WTC11 (cell line): ENCODE measurements around the gene RYR2. TPM values are rescaled to one million over a fixed set of nuclear protein-coding genes. Genes with fewer than 3 reads are reported as not detected.
A peak's percentile ranks its signal among the peaks of the same experiment; 100 is the strongest.

Experiments
- ATAC-seq: fragments of 200-7000 bp; cut with Tn5 transposase; 2 replicates; pipeline ENCODE4 v1.10.0; 2021; ENCODE audit warnings: mild to moderate bottlenecking, moderate library complexity
- CTCF ChIA-PET: fragments of 300-600 bp; sonication (Branson Sonifier 250); formaldehyde crosslinking; loops from one replicate; lab custom pipeline; 2021; ENCODE audit warnings: antibody characterized with exemption; lab: Charles Lee
- POLR2A ChIA-PET: fragments of 350-600 bp; sonication (Branson Sonifier 250); formaldehyde crosslinking; loops from one replicate; lab custom pipeline; 2021; ENCODE audit warnings: antibody characterized with exemption; lab: Charles Lee
- DNase-seq: peaks from one replicate; pipeline ENCODE4 v3.0.0; 2021; ENCODE audit warnings: low spot score
- H3K27ac Mint-ChIP-seq: 2 replicates; pipeline ENCODE4 v1.8.0; 2021; ENCODE audit warnings: mixed read lengths
- H3K27me3 Mint-ChIP-seq: 2 replicates; pipeline ENCODE4 v1.8.0; 2021; ENCODE audit warnings: low read depth, mild to moderate bottlenecking, moderate library complexity, mixed read lengths
- H3K36me3 Mint-ChIP-seq: 2 replicates; pipeline ENCODE4 v1.8.0; 2021; ENCODE audit warnings: mixed read lengths
- H3K4me1 Mint-ChIP-seq: 2 replicates; pipeline ENCODE4 v1.8.0; 2022; ENCODE audit warnings: mixed read lengths
- H3K4me3 Mint-ChIP-seq: 2 replicates; pipeline ENCODE4 v1.8.0; 2021; ENCODE audit warnings: mild to moderate bottlenecking, moderate library complexity, mixed read lengths
- H3K9me3 Mint-ChIP-seq: 2 replicates; pipeline ENCODE4 v1.8.0; 2021; ENCODE audit warnings: mixed read lengths
- FOXJ3 ChIP-seq: sonication (generic); formaldehyde crosslinking; IDR thresholded peaks from 2 replicates; pipeline ENCODE4 v1.9.0; 2021; ENCODE audit warnings: missing genetic modification reagents, mild to moderate bottlenecking, borderline replicate concordance
- FOXP1 ChIP-seq: sonication (generic); formaldehyde crosslinking; IDR thresholded peaks from 2 replicates; pipeline ENCODE4 v1.8.0; 2022; ENCODE audit warnings: missing genetic modification reagents, mild to moderate bottlenecking, moderate library complexity, borderline replicate concordance
- HMGA2 ChIP-seq: fragments of 250-450 bp; sonication (Bioruptor Pico); IDR thresholded peaks from 2 replicates; pipeline ENCODE4 v1.4.0; 2021; ENCODE audit warnings: mild to moderate bottlenecking, moderate library complexity
- MYBL2 ChIP-seq: sonication (generic); formaldehyde crosslinking; IDR thresholded peaks from 2 replicates; pipeline ENCODE4 v1.8.1; 2023; ENCODE audit warnings: mild to moderate bottlenecking, moderate library complexity, missing genetic modification reagents
- TP53 ChIP-seq: sonication (generic); formaldehyde crosslinking; IDR thresholded peaks from 2 replicates; pipeline ENCODE4 v1.8.1; 2023; ENCODE audit warnings: mild to moderate bottlenecking, missing genetic modification reagents
- total RNA-seq: library from RNA; stranded (reverse); gene quantifications from 3 replicates; pipeline ENCODE4 v1.2.3, GENCODE V29; 2021
- TF ChIP-seq, protein P1 (sequence below): sonication (generic); formaldehyde crosslinking; IDR thresholded peaks from 2 replicates; pipeline ENCODE4 v1.8.1; 2023; ENCODE audit warnings: mild to moderate bottlenecking, missing genetic modification reagents
- TF ChIP-seq, protein P2 (sequence below): sonication (generic); formaldehyde crosslinking; IDR thresholded peaks from 2 replicates; pipeline ENCODE4 v1.8.1; 2022; ENCODE audit warnings: low read depth, mild to moderate bottlenecking, moderate library complexity, missing genetic modification reagents, borderline replicate concordance
- TF ChIP-seq, protein P3 (sequence below): sonication (generic); formaldehyde crosslinking; IDR thresholded peaks from 2 replicates; pipeline ENCODE4 v1.8.1; 2023; ENCODE audit warnings: mild to moderate bottlenecking, moderate library complexity, missing genetic modification reagents
- TF ChIP-seq, protein P4 (sequence below): sonication (generic); formaldehyde crosslinking; IDR thresholded peaks from 2 replicates; pipeline ENCODE4 v1.8.1; 2023; ENCODE audit warnings: mild to moderate bottlenecking, missing genetic modification reagents, borderline replicate concordance

Gene RYR2
- total RNA-seq, 1 experiment from 2014 or later = 7.9 TPM

DNA sequence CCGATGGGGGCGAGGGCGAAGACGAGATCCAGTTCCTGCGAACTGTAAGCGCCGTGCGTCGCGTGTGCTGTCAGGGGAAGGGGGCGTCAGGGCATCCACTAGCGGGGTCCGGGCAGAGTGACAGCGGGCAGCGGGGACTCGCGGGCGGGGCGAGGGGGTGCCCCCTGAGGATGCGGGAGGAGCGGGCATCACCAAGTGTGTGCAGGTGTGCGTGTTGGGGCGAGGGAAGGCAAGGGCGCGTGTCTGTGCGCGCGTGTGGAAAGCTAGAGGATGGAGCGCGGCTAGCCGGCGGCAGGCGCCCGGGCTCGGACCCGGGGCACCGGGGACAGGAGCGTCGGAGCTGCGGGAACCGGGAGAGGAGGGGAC lies 525 bp downstream of the RYR2 start:
- CTCF ChIA-PET = interaction anchor here (0.6 to 1.9 kb wide), 20 partner anchors 10 to 520 kb away, joined by 3 to 16 read pairs (median 4); no protein-coding TSS in a partner anchor
- Mint-ChIP-seq H3K36me3 (no peaks in the 10 kb centered on the region), H3K9me3 (no peaks in the 10 kb centered on the region), H3K27me3 (peaks cover 36% of the 10 kb centered on the region), H3K4me1 (peaks cover 19% of the 10 kb centered on the region), H3K4me3 (peak overlapping the region; percentile 76), H3K27ac (no peak overlapping the region)
- POLR2A ChIA-PET = interaction anchor here (0.6 to 1.4 kb wide), 3 partner anchors 10 to 112 kb away, joined by 3 to 4 read pairs (median 3); no protein-coding TSS in a partner anchor
- ATAC-seq (peak; percentile 5), DNase-seq (peak; percentile 35)
- TF ChIP-seq, protein P1, sequence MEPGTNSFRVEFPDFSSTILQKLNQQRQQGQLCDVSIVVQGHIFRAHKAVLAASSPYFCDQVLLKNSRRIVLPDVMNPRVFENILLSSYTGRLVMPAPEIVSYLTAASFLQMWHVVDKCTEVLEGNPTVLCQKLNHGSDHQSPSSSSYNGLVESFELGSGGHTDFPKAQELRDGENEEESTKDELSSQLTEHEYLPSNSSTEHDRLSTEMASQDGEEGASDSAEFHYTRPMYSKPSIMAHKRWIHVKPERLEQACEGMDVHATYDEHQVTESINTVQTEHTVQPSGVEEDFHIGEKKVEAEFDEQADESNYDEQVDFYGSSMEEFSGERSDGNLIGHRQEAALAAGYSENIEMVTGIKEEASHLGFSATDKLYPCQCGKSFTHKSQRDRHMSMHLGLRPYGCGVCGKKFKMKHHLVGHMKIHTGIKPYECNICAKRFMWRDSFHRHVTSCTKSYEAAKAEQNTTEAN (CRISPR knock-in tag) = no peak
- TF ChIP-seq TP53 = no peak
- TF ChIP-seq, protein P2, sequence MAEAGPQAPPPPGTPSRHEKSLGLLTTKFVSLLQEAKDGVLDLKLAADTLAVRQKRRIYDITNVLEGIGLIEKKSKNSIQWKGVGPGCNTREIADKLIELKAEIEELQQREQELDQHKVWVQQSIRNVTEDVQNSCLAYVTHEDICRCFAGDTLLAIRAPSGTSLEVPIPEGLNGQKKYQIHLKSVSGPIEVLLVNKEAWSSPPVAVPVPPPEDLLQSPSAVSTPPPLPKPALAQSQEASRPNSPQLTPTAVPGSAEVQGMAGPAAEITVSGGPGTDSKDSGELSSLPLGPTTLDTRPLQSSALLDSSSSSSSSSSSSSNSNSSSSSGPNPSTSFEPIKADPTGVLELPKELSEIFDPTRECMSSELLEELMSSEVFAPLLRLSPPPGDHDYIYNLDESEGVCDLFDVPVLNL (CRISPR knock-in tag) = no peak
- TF ChIP-seq, protein P3, sequence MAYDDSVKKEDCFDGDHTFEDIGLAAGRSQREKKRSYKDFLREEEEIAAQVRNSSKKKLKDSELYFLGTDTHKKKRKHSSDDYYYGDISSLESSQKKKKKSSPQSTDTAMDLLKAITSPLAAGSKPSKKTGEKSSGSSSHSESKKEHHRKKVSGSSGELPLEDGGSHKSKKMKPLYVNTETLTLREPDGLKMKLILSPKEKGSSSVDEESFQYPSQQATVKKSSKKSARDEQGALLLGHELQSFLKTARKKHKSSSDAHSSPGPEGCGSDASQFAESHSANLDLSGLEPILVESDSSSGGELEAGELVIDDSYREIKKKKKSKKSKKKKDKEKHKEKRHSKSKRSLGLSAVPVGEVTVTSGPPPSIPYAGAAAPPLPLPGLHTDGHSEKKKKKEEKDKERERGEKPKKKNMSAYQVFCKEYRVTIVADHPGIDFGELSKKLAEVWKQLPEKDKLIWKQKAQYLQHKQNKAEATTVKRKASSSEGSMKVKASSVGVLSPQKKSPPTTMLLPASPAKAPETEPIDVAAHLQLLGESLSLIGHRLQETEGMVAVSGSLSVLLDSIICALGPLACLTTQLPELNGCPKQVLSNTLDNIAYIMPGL = peak; percentile 36; the same call in 1 of the 2 replicates
- TF ChIP-seq, protein P4, sequence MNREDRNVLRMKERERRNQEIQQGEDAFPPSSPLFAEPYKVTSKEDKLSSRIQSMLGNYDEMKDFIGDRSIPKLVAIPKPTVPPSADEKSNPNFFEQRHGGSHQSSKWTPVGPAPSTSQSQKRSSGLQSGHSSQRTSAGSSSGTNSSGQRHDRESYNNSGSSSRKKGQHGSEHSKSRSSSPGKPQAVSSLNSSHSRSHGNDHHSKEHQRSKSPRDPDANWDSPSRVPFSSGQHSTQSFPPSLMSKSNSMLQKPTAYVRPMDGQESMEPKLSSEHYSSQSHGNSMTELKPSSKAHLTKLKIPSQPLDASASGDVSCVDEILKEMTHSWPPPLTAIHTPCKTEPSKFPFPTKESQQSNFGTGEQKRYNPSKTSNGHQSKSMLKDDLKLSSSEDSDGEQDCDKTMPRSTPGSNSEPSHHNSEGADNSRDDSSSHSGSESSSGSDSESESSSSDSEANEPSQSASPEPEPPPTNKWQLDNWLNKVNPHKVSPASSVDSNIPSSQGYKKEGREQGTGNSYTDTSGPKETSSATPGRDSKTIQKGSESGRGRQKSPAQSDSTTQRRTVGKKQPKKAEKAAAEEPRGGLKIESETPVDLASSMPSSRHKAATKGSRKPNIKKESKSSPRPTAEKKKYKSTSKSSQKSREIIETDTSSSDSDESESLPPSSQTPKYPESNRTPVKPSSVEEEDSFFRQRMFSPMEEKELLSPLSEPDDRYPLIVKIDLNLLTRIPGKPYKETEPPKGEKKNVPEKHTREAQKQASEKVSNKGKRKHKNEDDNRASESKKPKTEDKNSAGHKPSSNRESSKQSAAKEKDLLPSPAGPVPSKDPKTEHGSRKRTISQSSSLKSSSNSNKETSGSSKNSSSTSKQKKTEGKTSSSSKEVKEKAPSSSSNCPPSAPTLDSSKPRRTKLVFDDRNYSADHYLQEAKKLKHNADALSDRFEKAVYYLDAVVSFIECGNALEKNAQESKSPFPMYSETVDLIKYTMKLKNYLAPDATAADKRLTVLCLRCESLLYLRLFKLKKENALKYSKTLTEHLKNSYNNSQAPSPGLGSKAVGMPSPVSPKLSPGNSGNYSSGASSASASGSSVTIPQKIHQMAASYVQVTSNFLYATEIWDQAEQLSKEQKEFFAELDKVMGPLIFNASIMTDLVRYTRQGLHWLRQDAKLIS (CRISPR knock-in tag) = no peak
- 0 out of 2 replicates have a peak, but pooled peaks have one; percentile 45 for TF ChIP-seq MYBL2
- no peak for TF ChIP-seq FOXJ3 (CRISPR knock-in tag)

DNA sequence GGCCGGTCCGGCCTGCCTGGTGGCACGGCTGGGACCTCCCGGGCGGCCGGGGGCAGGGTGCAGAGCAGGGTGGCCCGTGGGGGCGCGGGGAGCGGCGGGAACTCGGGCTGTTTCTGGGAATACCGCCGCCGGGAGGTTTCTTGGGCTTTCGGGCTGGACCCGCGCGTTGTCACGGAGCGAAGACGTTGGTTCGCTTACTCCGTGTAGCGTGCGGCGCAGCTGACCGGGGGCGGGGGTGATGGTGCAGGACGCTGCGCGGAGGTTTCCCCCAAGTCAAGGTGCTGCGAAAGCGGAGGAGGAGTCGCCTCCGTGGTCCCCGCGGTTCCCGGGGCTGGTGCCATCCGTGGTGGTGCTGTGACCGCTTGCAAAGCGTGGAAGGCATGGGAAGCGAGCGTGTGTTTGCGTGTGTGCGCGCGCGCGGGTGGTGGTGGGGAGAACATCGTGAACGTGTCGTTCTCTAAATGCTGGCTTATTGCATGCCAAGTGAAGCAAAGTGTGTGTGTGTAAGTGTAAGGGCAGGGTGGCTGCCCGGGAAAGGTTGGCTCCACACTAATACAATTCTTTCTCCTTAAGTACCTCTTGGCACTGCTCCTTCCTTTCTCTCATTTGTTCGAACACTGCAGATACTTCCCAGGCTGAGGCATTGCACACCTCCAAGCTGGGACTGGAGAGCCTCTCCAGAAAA lies 1.1 kb downstream of the RYR2 start:
- Mint-ChIP-seq H3K36me3 (no peaks in the 10 kb centered on the region), H3K9me3 (no peaks in the 10 kb centered on the region), H3K4me1 (peaks cover 19% of the 10 kb centered on the region), H3K4me3 (peak overlapping the region; percentile 76), H3K27ac (no peak overlapping the region), H3K27me3 (peaks cover 36% of the 10 kb centered on the region)
- POLR2A ChIA-PET = interaction anchor here (0.6 to 1.4 kb wide), 3 partner anchors 10 to 112 kb away, joined by 3 to 4 read pairs (median 3); no protein-coding TSS in a partner anchor
- ATAC-seq (peak; percentile 5), DNase-seq (peak; percentile 53)
- TF ChIP-seq HMGA2 (CRISPR knock-in tag) (no peak), FOXP1 (CRISPR knock-in tag) (0 out of 2 replicates have a peak, but pooled peaks have one; percentile 23)
- TF ChIP-seq, protein P3 = peak; percentile 18; the same call in 1 of the 2 replicates
- CTCF ChIA-PET = interaction anchor here (1.4 to 1.9 kb wide), 6 partner anchors 11 to 344 kb away, joined by 6 to 16 read pairs (median 9); no protein-coding TSS in a partner anchor
